IMR-90 (cell line): ENCODE data around the gene ABCB9.
"Not testable (repeated sequence)": the region's sequence is repeated elsewhere in the genome, so short reads cannot be mapped to it uniquely, and the experiment has no call there.

ENCODE experiments used
- CEBPB ChIP-seq: IDR thresholded peaks from 2 replicates; pipeline ENCODE4 v1.6.1; 2012; ENCODE audit warnings: low read depth, low read length, improper control_type of control experiment
- CHD1 ChIP-seq: IDR thresholded peaks from 2 replicates; pipeline ENCODE4 v1.6.1; 2012; ENCODE audit warnings: low read depth, low read length, improper control_type of control experiment
- MAZ ChIP-seq: IDR thresholded peaks from 2 replicates; pipeline ENCODE4 v1.6.1; 2012; ENCODE audit warnings: low read depth, mild to moderate bottlenecking, low read length, improper control_type of control experiment, moderate library complexity, borderline replicate concordance
- NFE2L2 ChIP-seq: fragments of 150-350 bp; IDR thresholded peaks from 2 replicates; pipeline ENCODE4 v1.6.1; 2016; ENCODE audit warnings: low read depth, mild to moderate bottlenecking, low read length
- POLR2A ChIP-seq: IDR thresholded peaks from 2 replicates; pipeline ENCODE4 v1.6.1; 2012; ENCODE audit warnings: mild to moderate bottlenecking, low read depth, low read length
- TF ChIP-seq, protein P1 (sequence below): conservative IDR thresholded peaks from 2 replicates; pipeline ENCODE4 v1.5.1; 2012; ENCODE audit warnings: mild to moderate bottlenecking, low read depth, low read length, improper control_type of control experiment
- TF ChIP-seq, protein P2 (sequence below): fragments of 150-350 bp; IDR thresholded peaks from 2 replicates; pipeline ENCODE4 v1.6.1; 2017; ENCODE audit warnings: mild to moderate bottlenecking, antibody characterized with exemption, low read length, low read depth

DNA sequence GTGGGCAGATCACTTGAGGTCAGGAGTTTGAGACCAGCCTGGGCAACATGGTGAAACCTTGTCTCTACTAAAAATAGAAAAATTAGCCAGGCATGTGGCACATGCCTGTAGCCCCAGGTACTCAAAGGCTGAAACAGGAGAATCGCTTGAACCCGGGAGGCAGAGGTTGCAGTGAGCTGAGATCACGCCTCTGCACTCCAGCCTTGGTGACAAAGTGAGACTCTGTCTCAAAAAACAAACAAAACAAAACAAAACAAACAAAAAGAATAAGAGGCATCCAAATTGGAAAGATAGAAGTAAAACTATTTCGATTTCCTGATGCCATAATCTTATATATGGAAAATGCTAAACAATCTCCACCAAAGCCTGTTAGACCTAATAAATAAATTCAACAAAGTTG is 48.2 kb upstream of the ABCB9 start:
- TF ChIP-seq MAZ, POLR2A, CEBPB, CHD1, NFE2L2: not testable (repeated sequence)
- TF ChIP-seq, protein P1, sequence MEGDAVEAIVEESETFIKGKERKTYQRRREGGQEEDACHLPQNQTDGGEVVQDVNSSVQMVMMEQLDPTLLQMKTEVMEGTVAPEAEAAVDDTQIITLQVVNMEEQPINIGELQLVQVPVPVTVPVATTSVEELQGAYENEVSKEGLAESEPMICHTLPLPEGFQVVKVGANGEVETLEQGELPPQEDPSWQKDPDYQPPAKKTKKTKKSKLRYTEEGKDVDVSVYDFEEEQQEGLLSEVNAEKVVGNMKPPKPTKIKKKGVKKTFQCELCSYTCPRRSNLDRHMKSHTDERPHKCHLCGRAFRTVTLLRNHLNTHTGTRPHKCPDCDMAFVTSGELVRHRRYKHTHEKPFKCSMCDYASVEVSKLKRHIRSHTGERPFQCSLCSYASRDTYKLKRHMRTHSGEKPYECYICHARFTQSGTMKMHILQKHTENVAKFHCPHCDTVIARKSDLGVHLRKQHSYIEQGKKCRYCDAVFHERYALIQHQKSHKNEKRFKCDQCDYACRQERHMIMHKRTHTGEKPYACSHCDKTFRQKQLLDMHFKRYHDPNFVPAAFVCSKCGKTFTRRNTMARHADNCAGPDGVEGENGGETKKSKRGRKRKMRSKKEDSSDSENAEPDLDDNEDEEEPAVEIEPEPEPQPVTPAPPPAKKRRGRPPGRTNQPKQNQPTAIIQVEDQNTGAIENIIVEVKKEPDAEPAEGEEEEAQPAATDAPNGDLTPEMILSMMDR: not testable (repeated sequence)
- TF ChIP-seq, protein P2, sequence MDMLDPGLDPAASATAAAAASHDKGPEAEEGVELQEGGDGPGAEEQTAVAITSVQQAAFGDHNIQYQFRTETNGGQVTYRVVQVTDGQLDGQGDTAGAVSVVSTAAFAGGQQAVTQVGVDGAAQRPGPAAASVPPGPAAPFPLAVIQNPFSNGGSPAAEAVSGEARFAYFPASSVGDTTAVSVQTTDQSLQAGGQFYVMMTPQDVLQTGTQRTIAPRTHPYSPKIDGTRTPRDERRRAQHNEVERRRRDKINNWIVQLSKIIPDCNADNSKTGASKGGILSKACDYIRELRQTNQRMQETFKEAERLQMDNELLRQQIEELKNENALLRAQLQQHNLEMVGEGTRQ: not testable (repeated sequence)
